ENCODE measurements around the gene PRSS21.

The PRSS21 gene

GRCh38 chr16:2846511-2847310, 29.7 kb downstream of the PRSS21 start:
- DNase-seq, result no peak

DNA sequence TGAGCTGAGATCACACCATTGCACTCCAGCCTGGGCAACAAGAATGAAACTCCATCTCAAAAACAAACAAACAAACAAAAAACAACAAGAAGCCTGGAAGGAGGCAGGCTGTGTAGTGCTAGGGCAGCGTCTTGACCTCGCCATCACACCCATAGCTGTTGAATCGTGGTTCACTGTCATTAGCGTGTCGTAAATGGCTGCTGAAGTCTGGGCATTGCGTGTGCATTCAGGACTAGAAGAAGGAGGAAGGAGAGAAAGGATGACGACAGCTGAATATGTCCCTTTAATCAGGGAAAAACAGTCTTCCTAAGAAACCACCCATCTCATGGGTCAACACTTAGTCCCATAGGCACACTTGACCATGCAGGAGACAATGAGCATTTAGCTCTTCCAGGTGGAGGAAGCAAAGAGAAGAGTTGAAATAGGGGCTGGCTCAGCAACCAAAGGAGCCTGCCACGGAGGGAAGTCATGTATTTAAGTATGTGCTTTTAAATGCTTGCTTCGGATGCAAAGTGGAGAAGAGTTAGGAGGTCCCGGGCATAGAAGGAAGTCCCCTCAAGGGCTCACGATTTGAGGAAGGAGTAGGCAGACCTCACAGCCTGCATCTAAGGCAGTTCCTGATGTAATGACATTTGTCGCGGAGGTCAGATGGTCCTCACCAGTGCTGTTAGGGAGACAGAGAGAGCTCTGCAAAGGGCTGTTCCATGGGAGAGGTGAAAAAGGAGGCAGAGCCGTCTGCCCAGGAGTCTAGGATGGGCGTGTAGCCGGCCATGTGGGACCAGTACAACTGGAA, 32.1 kb downstream of the PRSS21 start:
- no peak for DNase-seq

DNA sequence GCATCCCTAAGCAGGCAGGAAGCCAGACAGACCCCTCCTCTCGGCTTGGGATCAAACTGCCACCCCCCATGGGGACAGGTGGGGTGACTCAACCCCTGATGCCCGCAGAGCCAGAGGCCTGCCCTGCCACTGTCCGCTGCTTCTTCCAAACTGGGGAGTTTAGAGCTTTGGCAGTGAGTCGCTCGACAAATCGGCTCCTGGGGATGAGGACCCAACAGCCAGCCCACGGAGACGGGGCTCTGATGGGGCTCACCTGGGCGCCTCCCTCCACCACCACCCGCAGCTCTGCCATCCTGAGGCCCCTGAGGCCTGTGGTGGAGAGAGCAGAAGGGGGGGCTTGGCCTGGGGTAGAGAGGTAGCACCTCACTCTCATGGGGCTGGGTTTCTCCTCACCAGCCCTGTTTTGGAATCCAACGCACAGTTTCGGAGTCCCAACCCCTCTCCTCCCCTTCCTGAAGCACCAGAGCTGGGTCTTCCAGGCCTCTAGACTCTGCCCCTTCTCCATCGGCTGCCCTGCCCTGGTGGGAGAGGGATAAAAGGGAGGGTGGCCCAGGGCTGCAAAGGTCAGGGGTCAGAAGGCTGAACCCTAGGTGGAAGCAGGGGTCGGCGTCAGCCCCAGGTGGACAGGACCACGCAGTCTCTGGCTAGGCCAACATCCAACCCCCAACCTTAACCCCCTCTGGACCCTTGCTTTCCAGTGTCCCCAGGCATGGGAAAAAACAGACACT, 35.1 kb downstream of the PRSS21 start:
- DNase-seq, result no peak

GRCh38 chr16:2852731-2853507, 35.9 kb downstream of the PRSS21 start:
- DNase-seq, result no peak

- no peak for DNase-seq
These were observed 36.6 kb downstream of the PRSS21 start for GRCh38 chr16:2853531-2854073.

DNA sequence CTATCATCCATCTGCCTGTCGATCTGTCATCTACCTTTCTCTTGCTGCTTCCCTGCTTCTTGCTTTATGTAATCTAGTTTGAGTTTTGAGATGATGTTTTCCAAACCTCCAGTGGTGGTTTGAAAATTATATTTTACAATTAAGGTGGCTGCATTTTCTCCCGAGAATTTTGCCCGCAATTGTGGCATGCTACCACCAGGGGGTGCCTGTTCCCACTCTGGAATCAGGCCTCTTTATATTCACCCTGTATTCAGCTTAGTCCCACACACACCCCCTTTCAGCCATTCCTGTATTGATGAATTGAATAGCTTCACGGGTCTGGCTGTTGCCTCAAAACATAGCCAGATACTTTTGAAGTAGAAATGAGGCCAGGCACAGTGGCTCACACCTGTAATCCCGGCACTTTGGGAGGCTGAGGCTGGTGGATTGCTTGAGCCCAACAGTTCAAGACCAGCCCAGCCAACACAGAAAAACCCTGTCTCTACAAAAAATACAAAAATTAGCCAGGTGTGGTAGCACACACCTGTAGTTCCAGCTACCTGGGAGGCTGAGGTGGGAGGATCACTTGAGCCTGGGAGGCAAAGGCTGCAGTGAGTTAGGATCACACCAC, 37.8 kb downstream of the PRSS21 start:
- no peak for DNase-seq

DNA sequence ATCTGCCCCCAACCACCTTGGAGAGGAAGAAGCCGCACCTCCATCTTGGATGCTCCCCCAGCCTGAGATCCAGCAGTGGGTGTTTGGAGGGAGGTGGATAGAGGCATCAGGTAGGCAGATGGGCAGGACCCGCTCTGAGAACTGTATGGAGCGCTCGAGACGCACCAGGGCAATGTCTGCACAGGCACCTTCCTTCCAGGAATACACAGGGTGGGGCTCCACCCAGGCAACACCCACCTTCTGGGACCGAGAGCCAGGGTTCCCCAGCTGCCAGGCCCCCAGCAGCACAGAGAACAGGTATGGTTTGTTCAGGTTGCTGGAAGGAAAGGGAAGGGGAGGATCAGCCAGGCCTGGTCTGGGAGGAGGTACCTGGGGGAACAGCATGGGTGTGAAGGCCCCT, 38.5 kb downstream of the PRSS21 start:
- no peak for DNase-seq

DNA sequence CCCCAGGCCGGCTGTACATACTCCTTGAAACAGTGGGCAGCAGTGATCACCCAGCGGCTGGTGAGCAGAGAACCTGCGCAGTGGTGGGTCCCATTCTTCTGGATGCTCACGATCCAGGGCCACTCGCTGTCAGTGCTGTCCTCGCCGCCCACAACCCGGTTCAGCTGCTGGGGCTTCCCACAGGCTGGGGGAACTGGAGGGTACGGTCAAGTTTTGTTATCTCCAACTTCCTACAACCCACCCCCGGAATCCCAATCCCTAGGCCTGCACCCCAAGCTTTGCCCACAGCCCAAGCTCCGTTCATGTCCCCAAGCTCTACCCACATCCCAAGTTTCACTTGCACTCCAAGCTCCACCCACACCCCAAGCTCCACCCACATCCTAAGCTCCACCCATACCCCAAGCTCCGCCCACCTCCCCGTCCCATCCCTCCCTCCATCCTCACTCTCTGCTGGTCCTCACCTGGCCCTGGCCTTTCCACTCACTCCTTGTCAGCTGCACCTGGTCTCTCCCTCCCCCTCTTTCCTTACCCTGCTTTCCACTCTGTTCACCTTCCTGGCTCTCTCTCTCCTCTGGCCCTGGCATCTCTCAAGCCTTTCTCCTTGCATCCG, 39.1 kb downstream of the PRSS21 start:
- no peak for DNase-seq

DNA sequence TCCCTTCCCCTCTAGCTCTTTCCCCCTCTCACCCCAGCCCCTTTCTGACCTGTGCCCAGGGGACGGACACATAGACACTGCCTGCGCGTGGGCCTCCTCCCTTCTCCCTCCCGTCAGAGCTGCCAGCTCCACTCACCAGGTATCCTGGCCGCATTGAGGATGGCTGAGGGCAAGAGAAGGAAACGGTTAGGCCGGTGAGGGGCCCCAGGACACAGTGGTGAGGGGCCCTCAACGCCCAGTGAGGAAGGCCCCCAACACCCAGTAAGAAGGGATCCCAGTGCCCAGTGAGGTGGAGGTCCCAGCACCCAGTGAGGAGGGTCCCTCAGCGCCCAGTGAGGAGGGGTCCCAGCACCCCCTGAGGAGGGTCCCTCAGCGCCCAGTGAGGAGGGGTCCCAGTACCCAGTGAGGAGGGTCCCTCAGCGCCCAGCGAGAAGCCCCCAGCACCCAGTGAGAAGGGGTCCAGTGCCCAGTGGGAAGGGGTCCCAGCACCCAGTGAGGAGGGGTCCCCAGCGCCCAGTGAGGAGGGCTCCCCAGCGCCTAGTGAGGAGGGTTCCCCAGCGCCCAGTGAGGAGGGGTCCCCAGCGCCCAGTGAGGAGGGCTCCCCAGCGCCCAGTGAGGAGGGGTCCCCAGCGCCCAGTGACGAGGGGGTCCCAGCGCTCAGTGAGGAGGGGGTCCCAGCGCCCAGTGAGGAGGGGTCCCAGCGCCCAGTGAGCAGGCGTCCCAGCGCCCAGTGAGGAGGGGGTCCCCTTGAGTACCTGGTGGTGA, 39.8 kb downstream of the PRSS21 start:
- no peak for DNase-seq

DNA sequence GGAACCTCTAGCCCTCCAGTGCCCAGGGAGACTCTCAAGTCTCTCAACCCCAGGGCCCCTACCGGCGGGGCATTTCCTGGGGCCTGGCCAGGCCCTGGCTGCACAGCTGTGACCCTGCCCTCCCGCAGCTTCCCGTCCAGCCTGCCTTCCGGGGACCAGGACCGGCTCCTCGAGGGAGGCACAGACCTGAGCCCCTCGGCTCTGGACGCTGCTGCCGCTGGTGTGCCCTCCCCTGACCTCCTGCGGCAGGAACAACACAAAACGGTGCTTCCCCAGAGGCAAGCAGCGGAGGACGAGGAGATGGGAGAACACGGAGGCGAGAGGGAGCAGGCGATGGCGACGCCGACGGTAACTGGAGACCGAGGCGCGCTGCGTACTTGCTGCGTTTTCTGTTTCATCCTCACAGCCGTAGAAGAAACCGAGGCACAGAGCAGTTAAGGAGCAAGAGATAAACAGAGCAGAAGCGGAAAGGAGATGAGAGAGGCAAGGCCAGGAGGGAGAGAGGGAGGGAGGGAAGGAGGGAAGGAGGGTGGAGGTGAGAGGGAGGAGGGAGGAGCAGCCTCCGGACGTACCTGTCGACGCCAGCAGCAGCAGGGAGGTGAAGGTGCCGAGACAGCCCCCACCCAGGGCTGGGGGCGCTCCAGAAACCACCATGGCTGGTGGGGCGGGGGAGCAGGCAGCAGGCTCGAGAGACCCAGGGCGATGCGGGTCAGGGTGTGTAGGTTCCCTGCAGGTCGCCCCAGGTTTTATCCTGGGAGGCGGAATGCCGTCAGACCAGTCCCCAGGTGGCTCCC, 40.6 kb downstream of the PRSS21 start, which contains the start of gene PRSS22:
Gene PRSS22 (minus strand): TSS at position 720 of the 794 bp plus-strand sequence. CDS start 66 bp downstream, at position 654.
- DNase-seq, result no peak

- DNase-seq, result no peak
These were observed 41.4 kb downstream of the PRSS21 start for GRCh38 chr16:2858245-2859025.

DNA sequence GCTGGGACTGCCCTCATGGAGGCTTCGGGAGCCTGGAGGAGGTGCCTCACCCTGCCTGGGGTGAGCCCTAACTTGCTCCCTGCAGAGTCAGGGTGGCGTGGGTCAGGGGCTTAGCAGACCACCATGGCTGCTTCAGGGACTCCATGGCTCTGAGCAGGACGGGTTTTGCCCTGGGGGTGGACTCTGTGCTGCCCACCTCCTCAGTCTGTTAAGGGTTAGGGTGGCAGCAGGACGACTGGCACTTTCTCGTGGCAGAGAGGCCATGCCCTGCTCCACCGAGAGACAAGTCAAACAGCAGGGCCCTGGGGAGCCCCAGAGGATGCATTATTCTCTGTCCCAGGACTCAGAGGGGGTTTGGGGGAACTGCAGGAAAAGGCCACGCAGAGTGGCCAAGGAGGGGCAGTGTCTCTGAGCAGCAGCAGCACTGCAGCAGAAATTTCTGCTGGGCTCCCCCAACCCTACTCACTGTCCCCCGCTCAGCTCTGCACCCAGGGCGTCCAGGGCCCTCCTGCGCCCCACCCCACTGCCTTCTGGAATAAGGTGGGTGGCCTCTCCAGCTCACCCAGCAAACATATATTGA, 42.7 kb downstream of the PRSS21 start:
- no peak for DNase-seq

GRCh38 chr16:2860826-2861567, 44.0 kb downstream of the PRSS21 start:
- no peak for DNase-seq

DNA sequence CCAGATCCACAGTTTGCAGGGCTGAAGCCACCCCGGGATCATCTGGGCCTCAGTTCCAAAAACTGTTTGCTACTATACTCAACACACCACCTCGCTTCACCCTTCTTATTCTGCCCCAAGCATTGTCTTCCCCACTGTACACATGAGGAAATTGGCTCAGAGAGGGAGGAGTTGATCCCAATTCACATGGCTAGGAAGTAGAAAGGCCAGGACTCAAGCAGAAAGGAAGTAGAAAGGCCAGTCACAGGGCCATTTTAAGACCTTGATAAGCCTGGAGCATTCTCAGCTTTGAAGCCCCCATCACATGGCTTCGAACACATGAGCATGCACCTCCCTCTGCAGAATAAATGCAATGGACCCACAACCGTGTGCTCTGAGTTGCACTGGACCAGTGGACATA, 48.6 kb downstream of the PRSS21 start:
- DNase-seq, result no peak

- no peak for DNase-seq
These were observed 49.4 kb downstream of the PRSS21 start for GRCh38 chr16:2866431-2866830.

GRCh38 chr16:2867661-2867986, 50.6 kb downstream of the PRSS21 start:
- no peak for DNase-seq

DNA sequence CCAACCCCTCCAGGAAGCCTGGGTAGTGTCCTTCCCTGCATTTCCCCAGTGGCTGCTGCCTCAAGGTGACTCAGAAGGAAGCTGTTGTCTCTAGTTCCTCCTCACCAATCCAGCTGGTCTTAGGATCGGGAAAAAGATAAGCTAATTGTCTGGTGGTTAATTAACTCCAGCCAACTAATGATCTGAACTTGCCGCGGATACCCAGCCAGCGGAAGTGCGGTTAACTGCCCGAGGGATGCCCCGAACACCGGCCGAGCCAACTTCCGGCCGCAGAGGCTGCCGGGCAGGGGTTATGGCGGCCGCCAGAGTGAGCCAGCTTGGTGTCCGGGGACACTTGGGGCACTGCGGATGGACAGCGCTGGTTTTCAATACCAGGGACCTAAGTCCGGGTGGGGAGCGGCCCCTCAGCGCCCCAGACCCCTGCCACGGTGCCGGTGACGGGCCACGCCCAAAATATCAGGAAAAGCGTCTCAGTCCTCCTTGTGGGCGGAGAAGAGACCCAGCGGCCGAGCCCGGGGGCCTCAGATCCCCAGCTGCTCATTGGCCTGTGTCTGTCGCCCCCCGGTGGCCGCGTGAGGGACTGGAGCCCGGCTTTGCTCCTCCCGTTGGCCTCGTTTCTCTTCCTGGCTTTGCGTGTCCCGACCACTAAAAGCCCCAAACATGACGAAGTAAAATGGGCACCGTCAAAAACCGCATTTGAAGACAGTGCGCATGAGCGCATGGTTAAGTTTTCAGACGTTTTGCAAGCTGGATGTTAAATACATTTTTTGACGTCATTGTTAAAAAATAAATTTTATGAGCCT, 51.2 kb downstream of the PRSS21 start:
- DNase-seq, result peak; percentile 90
